Esophagus squamous epithelium (tissue), 4 donors: ENCODE results near the gene UTS2R.

Source experiments
- CTCF ChIP-seq, 6 experiments: fragments of 450-650 bp in 4 of 6; fragments of 200-600 bp in 2 of 6; sonication (generic) in 2 of 6; IDR thresholded peaks; one replicate each; pipeline ENCODE4 v1.5.1; 2016 to 2019; ENCODE audit warnings: antibody characterized with exemption in 6 of 6, mild to moderate bottlenecking in 4 of 6, moderate library complexity in 4 of 6
- POLR2A ChIP-seq, 4 donors: fragments of 450-650 bp; IDR thresholded peaks; one replicate each; pipeline ENCODE4 v1.6.1; 2017; ENCODE audit warnings: antibody characterized with exemption in 4 of 4, mild to moderate bottlenecking in 4 of 4, moderate library complexity in 3 of 4

- TF ChIP-seq CTCF (IDR thresholded peaks at IDR 0.05): no peak
- TF ChIP-seq POLR2A (IDR thresholded peaks at IDR 0.05): no peak
Measured at GRCh38 chr17:82387705-82388106, 16.1 kb downstream of the UTS2R start.
